Skeletal muscle satellite cell (primary cell): ENCODE results near the gene RPL7A. TPM values are rescaled to one million over a fixed set of nuclear protein-coding genes. Genes with fewer than 3 reads are reported as not detected.
"Not testable (repeated sequence)": the region's sequence is repeated elsewhere in the genome, so short reads cannot be mapped to it uniquely, and the experiment has no call there.

Source experiments
- H3K27me3 ChIP-seq: 2 replicates; pipeline ENCODE4 v1.7.0; 2013; ENCODE audit warnings: low read length; ENCODE audit not compliant: control insufficient read depth, insufficient read depth
- H3K36me3 ChIP-seq: 2 replicates; pipeline ENCODE4 v1.7.0; 2013; ENCODE audit warnings: mild to moderate bottlenecking, control low read depth, low read length; ENCODE audit not compliant: insufficient read depth
- H3K4me1 ChIP-seq: 2 replicates; pipeline ENCODE4 v1.7.0; 2013; ENCODE audit warnings: low read length; ENCODE audit not compliant: control insufficient read depth, insufficient read depth
- H3K4me2 ChIP-seq: 2 replicates; pipeline ENCODE4 v1.7.0; 2013; ENCODE audit warnings: mild to moderate bottlenecking, low read length
- H3K4me3 ChIP-seq: 2 replicates; pipeline ENCODE4 v1.7.0; 2013; ENCODE audit warnings: low read length
- H3K9ac ChIP-seq: 2 replicates; pipeline ENCODE4 v1.7.0; 2013; ENCODE audit warnings: mild to moderate bottlenecking, low read depth, low read length, moderate library complexity
- H3K9me3 ChIP-seq: replicated peaks from 2 replicates; pipeline ENCODE4 v1.7.0; 2013; ENCODE audit warnings: mild to moderate bottlenecking, control low read depth, low read length
- total RNA-seq: library from RNA; depleted of rRNA; stranded (reverse); fragments of >200 nt; gene quantifications from 2 replicates; pipeline ENCODE4 v1.2.3, GENCODE V29; 2012; rRNA removed

The RPL7A gene
- total RNA-seq, result 2,335 and 3,334 TPM in 2 replicates

- Histone ChIP-seq H3K9ac (peak within 1 kb of the TSS; percentile 100), H3K4me1 (peaks cover 22% of the 10 kb centered on the region), H3K4me2 (peak within 1 kb of the TSS; percentile 99), H3K36me3 (peaks cover 83% of the 10 kb centered on the region), H3K9me3 (no peaks in the 10 kb centered on the region), H3K4me3 (peak within 1 kb of the TSS; percentile 100), H3K27me3 (no peaks in the 10 kb centered on the region)
These were observed at the start of gene RPL7A, which contains the start of gene MED22 for GRCh38 chr9:133347985-133348717. Gene RPL7A, plus strand, starts transcription at chr9:133348218. Its CDS starts 26 bp downstream, at chr9:133348244. Gene MED22, minus strand, starts transcription at chr9:133348131. Its CDS starts 1,469 bp downstream, at chr9:133346662.

DNA sequence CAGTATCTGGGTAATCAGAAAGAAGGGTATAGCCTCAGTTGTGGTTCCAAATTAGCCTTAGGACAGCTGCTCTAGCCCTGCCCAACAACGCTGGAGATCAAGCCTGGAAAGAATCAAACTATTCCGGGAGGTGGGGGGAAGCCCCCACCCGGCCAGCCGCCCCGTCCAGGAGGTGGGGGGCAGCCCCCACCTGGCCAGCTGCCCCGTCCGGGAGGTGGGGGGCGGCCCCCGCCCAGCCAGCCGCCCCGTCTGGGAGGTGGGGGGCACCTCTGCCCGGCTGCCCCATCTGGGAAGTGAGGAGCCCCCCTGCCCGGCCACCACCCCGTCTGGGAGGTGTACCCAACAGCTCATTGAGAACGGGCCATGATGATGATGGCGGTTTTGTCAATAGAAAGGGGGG lies 48.0 kb upstream of the RPL7A start:
- not testable (repeated sequence) for H3K4me1 ChIP-seq, H3K4me3 ChIP-seq, H3K36me3 ChIP-seq, H3K4me2 ChIP-seq, H3K9me3 ChIP-seq, H3K9ac ChIP-seq
- peaks cover 27% of the 10 kb centered on the region for H3K27me3 ChIP-seq

- H3K27me3 ChIP-seq, result peaks cover 38% of the 10 kb centered on the region
- H3K9me3 ChIP-seq, result no peaks in the 10 kb centered on the region
- no peak overlapping the region for H3K9ac ChIP-seq
- no peak overlapping the region for H3K4me2 ChIP-seq
- H3K36me3 ChIP-seq, result no peaks in the 10 kb centered on the region
- no peak overlapping the region for H3K4me3 ChIP-seq
- H3K4me1 ChIP-seq, result no peaks in the 10 kb centered on the region
These were observed 46.5 kb upstream of the RPL7A start for GRCh38 chr9:133301253-133302230.

DNA sequence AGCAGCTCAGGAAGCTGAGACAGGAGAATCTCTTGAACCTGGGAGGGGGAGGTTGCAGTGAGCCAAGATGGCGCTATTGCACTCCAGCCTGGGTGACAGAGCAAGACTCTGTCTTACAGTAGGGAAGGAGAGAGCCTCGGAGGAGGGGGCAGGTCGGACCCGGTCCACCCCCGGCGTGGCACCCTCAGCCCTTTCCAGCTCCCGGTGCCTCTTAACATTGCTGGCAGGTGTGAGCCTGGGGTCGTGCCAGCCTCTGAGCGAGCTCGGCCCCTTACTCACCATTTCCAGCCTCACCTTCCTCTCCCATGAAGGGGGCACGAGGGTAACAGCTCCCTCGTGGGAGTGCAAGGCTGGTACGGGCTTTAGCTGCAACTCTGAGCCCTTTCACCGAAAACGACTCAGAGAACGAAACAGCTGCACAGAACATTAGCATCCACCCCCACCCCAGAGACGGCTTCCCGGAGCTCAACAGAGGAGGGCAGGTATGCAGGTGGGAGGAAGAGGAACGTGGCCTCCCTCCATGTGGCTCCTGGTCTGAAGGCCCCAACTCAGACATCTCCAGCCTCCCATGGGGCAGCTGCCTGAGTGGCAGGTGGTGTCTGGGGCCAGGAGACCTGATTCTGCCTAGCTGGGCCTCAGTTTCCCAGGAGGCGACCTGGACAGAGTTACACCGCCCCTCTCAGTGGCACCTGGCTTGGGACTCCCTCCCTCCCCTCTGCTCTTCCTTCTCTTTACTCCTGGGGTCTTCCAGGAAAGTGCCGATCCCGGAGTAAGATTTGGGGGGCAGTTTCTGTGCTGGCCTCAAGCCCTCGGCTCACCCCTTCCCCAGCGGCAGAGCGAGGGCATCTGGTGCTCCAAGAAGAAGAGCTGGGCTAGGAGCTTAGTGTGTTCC lies 44.5 kb upstream of the RPL7A start:
- no peak overlapping the region for H3K4me2 ChIP-seq
- no peak overlapping the region for H3K9ac ChIP-seq
- peaks cover 45% of the 10 kb centered on the region for H3K27me3 ChIP-seq
- no peaks in the 10 kb centered on the region for H3K9me3 ChIP-seq
- H3K4me3 ChIP-seq, result no peak overlapping the region
- no peaks in the 10 kb centered on the region for H3K36me3 ChIP-seq
- H3K4me1 ChIP-seq, result no peaks in the 10 kb centered on the region

GRCh38 chr9:133304158-133304470 lies 43.9 kb upstream of the RPL7A start:
- Histone ChIP-seq H3K4me2 (no peak overlapping the region), H3K4me1 (no peaks in the 10 kb centered on the region), H3K9ac (no peak overlapping the region), H3K4me3 (no peak overlapping the region), H3K9me3 (no peaks in the 10 kb centered on the region), H3K27me3 (peaks cover 45% of the 10 kb centered on the region), H3K36me3 (no peaks in the 10 kb centered on the region)

DNA sequence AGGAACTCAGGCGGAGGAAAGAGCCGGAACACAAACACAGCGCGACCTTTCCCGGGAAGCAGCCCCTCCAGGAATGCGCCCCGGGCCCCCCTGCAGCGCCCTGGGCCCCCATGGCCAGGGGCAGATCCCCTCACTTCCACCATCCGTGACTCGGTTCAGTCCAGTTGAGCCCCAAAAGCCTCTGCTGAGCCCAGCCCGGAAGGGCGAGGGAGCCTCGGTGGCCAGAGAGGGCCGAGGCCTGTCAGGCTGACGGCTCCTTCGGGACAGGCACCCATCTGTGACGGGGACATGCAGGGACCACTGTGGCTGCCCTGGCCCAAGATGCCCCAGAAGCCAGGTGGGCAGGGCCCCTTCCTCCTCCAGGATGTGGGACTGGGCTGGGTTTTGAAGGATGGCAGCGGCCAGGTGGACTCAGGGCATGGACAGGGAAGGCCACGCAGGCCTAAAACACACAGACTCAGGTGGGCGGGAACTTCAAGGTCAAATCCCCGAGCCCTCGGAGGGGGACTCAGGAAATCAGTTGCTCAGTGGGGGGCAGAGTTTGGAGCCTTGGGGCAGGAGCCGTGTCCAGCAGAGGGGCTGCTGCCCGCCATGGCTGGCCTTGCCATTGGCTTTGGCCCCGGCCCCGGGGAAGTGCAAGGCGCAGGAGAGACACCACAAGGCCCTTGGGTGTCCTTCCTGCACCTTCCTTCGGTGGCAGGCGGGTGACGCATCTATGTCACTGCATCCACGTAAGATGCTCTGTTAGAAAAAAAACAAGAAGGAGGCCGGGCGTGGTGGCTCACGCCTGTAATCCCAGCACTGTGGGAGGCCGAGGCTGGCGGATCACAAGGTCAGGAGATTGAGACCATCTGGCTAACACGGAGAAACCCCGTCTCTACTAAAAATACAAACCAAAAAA lies 43.3 kb upstream of the RPL7A start:
- no peaks in the 10 kb centered on the region for H3K36me3 ChIP-seq
- H3K9ac ChIP-seq, result no peak overlapping the region
- H3K4me2 ChIP-seq, result no peak overlapping the region

GRCh38 chr9:133305731-133306130 lies 42.3 kb upstream of the RPL7A start:
- H3K27me3 ChIP-seq, result peaks cover 39% of the 10 kb centered on the region
- no peak overlapping the region for H3K4me3 ChIP-seq
- H3K9ac ChIP-seq, result no peak overlapping the region
- no peaks in the 10 kb centered on the region for H3K36me3 ChIP-seq
- H3K4me1 ChIP-seq, result no peaks in the 10 kb centered on the region
- H3K4me2 ChIP-seq, result no peak overlapping the region
- H3K9me3 ChIP-seq, result no peaks in the 10 kb centered on the region

More for the DNA sequence above, 43.3 kb upstream of the RPL7A start:
- Histone ChIP-seq H3K4me1 (no peaks in the 10 kb centered on the region), H3K9me3 (no peaks in the 10 kb centered on the region), H3K4me3 (no peak overlapping the region), H3K27me3 (peaks cover 41% of the 10 kb centered on the region)

DNA sequence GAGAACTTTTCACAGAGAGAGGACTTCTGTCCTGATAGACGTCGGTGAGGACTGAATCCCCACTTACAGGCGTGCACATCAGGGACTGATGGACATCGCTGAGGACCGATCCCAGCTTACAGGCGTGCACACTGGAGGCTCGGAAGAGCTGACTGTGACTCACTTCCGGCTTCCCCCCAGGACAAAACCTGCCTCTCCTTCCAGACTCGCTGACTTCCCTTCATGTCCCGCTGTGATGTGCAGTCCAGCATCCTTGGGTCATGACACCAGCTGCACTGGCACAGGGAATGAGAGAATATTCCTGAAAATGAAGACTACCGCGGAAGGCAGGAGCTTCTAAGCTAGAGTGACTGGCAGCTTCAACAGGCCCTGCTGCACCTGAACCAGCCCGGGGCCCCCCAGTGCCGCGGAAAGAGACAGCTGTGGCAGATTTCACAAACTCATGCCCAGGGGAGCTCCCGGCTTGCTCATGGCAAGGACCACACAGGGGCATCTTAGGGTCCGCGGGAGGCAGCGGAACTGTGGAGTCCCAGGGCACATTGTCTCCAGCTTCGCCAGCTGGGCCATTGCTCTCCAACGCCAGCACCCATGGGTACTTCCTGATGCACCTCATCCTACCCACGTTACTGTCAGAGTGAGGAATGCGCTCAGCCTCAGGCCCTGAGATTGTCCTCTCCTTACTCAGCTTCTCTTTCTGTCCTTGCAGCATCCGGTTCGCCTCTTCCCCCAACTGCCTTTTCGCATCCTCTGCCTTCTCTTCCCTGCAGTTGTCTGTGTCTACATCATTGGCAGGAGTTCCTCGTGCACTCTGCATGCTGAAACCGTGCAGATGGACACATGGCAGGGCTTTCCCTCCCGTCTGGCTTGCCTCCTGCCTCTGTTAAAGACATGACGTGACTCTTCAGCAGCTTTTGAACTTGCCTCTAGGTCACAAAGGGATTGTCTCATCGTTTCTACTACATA lies 41.5 kb upstream of the RPL7A start:
- H3K4me1 ChIP-seq, result no peaks in the 10 kb centered on the region
- H3K4me2 ChIP-seq, result no peak overlapping the region
- no peak overlapping the region for H3K9ac ChIP-seq
- no peaks in the 10 kb centered on the region for H3K9me3 ChIP-seq
- H3K36me3 ChIP-seq, result no peaks in the 10 kb centered on the region
- no peak overlapping the region for H3K4me3 ChIP-seq
- H3K27me3 ChIP-seq, result peaks cover 36% of the 10 kb centered on the region

GRCh38 chr9:133307301-133307700 lies 40.7 kb upstream of the RPL7A start:
- Histone ChIP-seq H3K36me3 (no peaks in the 10 kb centered on the region), H3K4me2 (no peak overlapping the region), H3K9ac (no peak overlapping the region), H3K27me3 (peaks cover 28% of the 10 kb centered on the region), H3K9me3 (no peaks in the 10 kb centered on the region), H3K4me1 (no peaks in the 10 kb centered on the region), H3K4me3 (no peak overlapping the region)
